Measurements from ENCODE around the gene MPPED2. TPM values are rescaled to one million over a fixed set of nuclear protein-coding genes. Genes with fewer than 3 reads are reported as not detected.
A peak's percentile ranks its signal among the peaks of the same experiment; 100 is the strongest.

The MPPED2 gene
- total RNA-seq, 1 donor: 5.1 TPM

GRCh38 chr11:30488304-30488998 lies 97.7 kb downstream of the MPPED2 start:
- no peak for DNase-seq (ENCODE audit: low read depth in 2 of 3, low spot score in 2 of 3)

- peak in 2 of 3 donors; percentile 86 to 94 for DNase-seq (ENCODE audit: low read depth in 2 of 3, low spot score in 2 of 3)
These were observed 98.8 kb downstream of the MPPED2 start for GRCh38 chr11:30487200-30487898.

GRCh38 chr11:30485756-30486155 lies 100.4 kb downstream of the MPPED2 start:
- no peak for DNase-seq (ENCODE audit: low read depth in 2 of 3, low spot score in 2 of 3)

GRCh38 chr11:30485222-30485621 lies 100.9 kb downstream of the MPPED2 start:
- no peak for DNase-seq (ENCODE audit: low read depth in 2 of 3, low spot score in 2 of 3)

GRCh38 chr11:30483056-30483455 lies 103.1 kb downstream of the MPPED2 start:
- peak in 1 of 3 donors; percentile 69 for DNase-seq (ENCODE audit: low read depth in 2 of 3, low spot score in 2 of 3)

- DNase-seq (ENCODE audit: low read depth in 2 of 3, low spot score in 2 of 3): no peak
These were observed 104.4 kb downstream of the MPPED2 start for GRCh38 chr11:30481796-30482195.

- DNase-seq (ENCODE audit: low read depth in 2 of 3, low spot score in 2 of 3): peak in 1 of 3 donors; percentile 4
These were observed 104.8 kb downstream of the MPPED2 start for GRCh38 chr11:30481330-30481729.

GRCh38 chr11:30479899-30480298 lies 106.3 kb downstream of the MPPED2 start:
- no peak for DNase-seq (ENCODE audit: low read depth in 2 of 3, low spot score in 2 of 3)

GRCh38 chr11:30478923-30479322 lies 107.2 kb downstream of the MPPED2 start:
- no peak for DNase-seq (ENCODE audit: low read depth in 2 of 3, low spot score in 2 of 3)

- DNase-seq (ENCODE audit: low read depth in 2 of 3, low spot score in 2 of 3): no peak
These were observed 109.1 kb downstream of the MPPED2 start for GRCh38 chr11:30477061-30477460.

GRCh38 chr11:30474151-30474954 lies 111.8 kb downstream of the MPPED2 start:
- DNase-seq (ENCODE audit: low read depth in 2 of 3, low spot score in 2 of 3): no peak

- DNase-seq (ENCODE audit: low read depth in 2 of 3, low spot score in 2 of 3): no peak
These were observed 114.9 kb downstream of the MPPED2 start for GRCh38 chr11:30471244-30471643.

- no peak for DNase-seq (ENCODE audit: low read depth in 2 of 3, low spot score in 2 of 3)
These were observed 117.3 kb downstream of the MPPED2 start for GRCh38 chr11:30468881-30469280.

- DNase-seq (ENCODE audit: low read depth in 2 of 3, low spot score in 2 of 3): no peak
These were observed 119.0 kb downstream of the MPPED2 start for GRCh38 chr11:30467176-30467575.

- no peak for DNase-seq (ENCODE audit: low read depth in 2 of 3, low spot score in 2 of 3)
These were observed 120.5 kb downstream of the MPPED2 start for GRCh38 chr11:30465623-30466022.

- no peak for DNase-seq (ENCODE audit: low read depth in 2 of 3, low spot score in 2 of 3)
These were observed 121.0 kb downstream of the MPPED2 start for GRCh38 chr11:30465192-30465591.

GRCh38 chr11:30463266-30463665 lies 122.9 kb downstream of the MPPED2 start:
- DNase-seq (ENCODE audit: low read depth in 2 of 3, low spot score in 2 of 3): no peak

- DNase-seq (ENCODE audit: low read depth in 2 of 3, low spot score in 2 of 3): no peak
These were observed 123.7 kb downstream of the MPPED2 start for GRCh38 chr11:30462421-30462820.

GRCh38 chr11:30459821-30460220 lies 126.3 kb downstream of the MPPED2 start:
- peak in 1 of 3 donors; percentile 38 for DNase-seq (ENCODE audit: low read depth in 2 of 3, low spot score in 2 of 3)

GRCh38 chr11:30459306-30459705 lies 126.8 kb downstream of the MPPED2 start:
- DNase-seq (ENCODE audit: low read depth in 2 of 3, low spot score in 2 of 3): peak in 1 of 3 donors; percentile 16

GRCh38 chr11:30458541-30458940 lies 127.6 kb downstream of the MPPED2 start:
- no peak for DNase-seq (ENCODE audit: low read depth in 2 of 3, low spot score in 2 of 3)
